ENCODE data around the gene TAPBPL. TPM values are rescaled to one million over a fixed set of nuclear protein-coding genes. Genes with fewer than 3 reads are reported as not detected.
"Not testable (repeated sequence)": the region's sequence is repeated elsewhere in the genome, so short reads cannot be mapped to it uniquely, and the experiment has no call there.

Gene TAPBPL
- total RNA-seq, 2 experiments from 2014 or later: 14.7 to 15.8 TPM

GRCh38 chr12:6478416-6478815, 26.6 kb downstream of the TAPBPL start:
- H3K4me1 ChIP-seq (ENCODE audit: insufficient read depth, low read length): no peaks in the 10 kb centered on the region
- intact Hi-C loops (cut with DNase I, micrococcal nuclease): no loop called here
- H3K36me3 Mint-ChIP-seq (ENCODE audit: low read depth): no peaks in the 10 kb centered on the region
- H3K4me3 Mint-ChIP-seq: no peak overlapping the region
- ChIA-PET CTCF (no interaction called here), POLR2A (no interaction called here)
- TF ChIP-seq CTCF (IDR thresholded peaks at IDR 0.05): no peak
- no peaks in the 10 kb centered on the region for H3K4me1 Mint-ChIP-seq (ENCODE audit: low read depth)
- no peak for ATAC-seq (ENCODE audit: poor library complexity)
- H3K4me3 ChIP-seq (ENCODE audit: low read length): no peak overlapping the region
- no peaks in the 10 kb centered on the region for H3K9me3 ChIP-seq (ENCODE audit: control insufficient read depth in 1 of 2, insufficient read depth in 1 of 2, low read length in 2 of 2)
- no peaks in the 10 kb centered on the region for H3K27me3 Mint-ChIP-seq
- H3K9me3 Mint-ChIP-seq: no peaks in the 10 kb centered on the region
- H3K27ac ChIP-seq (ENCODE audit: low read depth in 1 of 2, low read length in 2 of 2): no peak overlapping the region
- no peak overlapping the region for H3K27ac Mint-ChIP-seq
- H3K27me3 ChIP-seq (ENCODE audit: control insufficient read depth in 1 of 2, insufficient read depth in 2 of 2, low read length in 2 of 2): no peaks in the 10 kb centered on the region
- H3K36me3 ChIP-seq (ENCODE audit: insufficient read depth, low read length): no peaks in the 10 kb centered on the region
- DNase-seq: no peak

GRCh38 chr12:6488240-6488639, 36.4 kb downstream of the TAPBPL start:
- peaks cover 16% of the 10 kb centered on the region for H3K4me1 Mint-ChIP-seq (ENCODE audit: low read depth)
- Histone ChIP-seq H3K27me3 (ENCODE audit: control insufficient read depth in 1 of 2, insufficient read depth in 2 of 2, low read length in 2 of 2) (no peaks in the 10 kb centered on the region), H3K4me1 (ENCODE audit: insufficient read depth, low read length) (peaks cover 10% of the 10 kb centered on the region)

GRCh38 chr12:6489449-6489848, 37.6 kb downstream of the TAPBPL start:
- Histone ChIP-seq H3K27me3 (ENCODE audit: control insufficient read depth in 1 of 2, insufficient read depth in 2 of 2, low read length in 2 of 2) (no peaks in the 10 kb centered on the region), H3K27ac (ENCODE audit: low read depth in 1 of 2, low read length in 2 of 2) (no peak overlapping the region), H3K36me3 (ENCODE audit: insufficient read depth, low read length) (peaks cover 14% of the 10 kb centered on the region), H3K9me3 (ENCODE audit: control insufficient read depth in 1 of 2, insufficient read depth in 1 of 2, low read length in 2 of 2) (no peaks in the 10 kb centered on the region), H3K4me1 (ENCODE audit: insufficient read depth, low read length) (peaks cover 11% of the 10 kb centered on the region), H3K4me3 (ENCODE audit: low read length) (no peak overlapping the region)
- H3K36me3 Mint-ChIP-seq (ENCODE audit: low read depth): peaks cover 28% of the 10 kb centered on the region
- H3K4me1 Mint-ChIP-seq (ENCODE audit: low read depth): peaks cover 23% of the 10 kb centered on the region
- ChIA-PET POLR2A (interaction anchor here (0.5 to 2.3 kb wide), 3 partner anchors 19 to 28 kb away, joined by 3 to 8 read pairs (median 3); partner anchors contain the start of gene VAMP1), CTCF (interaction anchor here (0.6 to 1.1 kb wide), 2 partner anchors 15 to 69 kb away, joined by 3 read pairs; no protein-coding TSS in a partner anchor)
- no peaks in the 10 kb centered on the region for H3K27me3 Mint-ChIP-seq
- H3K4me3 Mint-ChIP-seq: no peak overlapping the region
- no peaks in the 10 kb centered on the region for H3K9me3 Mint-ChIP-seq
- DNase-seq: no peak
- no peak for ATAC-seq (ENCODE audit: poor library complexity)
- intact Hi-C loops (cut with DNase I, micrococcal nuclease): no loop called here
- no peak for TF ChIP-seq CTCF (IDR thresholded peaks at IDR 0.05)
- H3K27ac Mint-ChIP-seq: no peak overlapping the region

More at GRCh38 chr12:6488240-6488639, 36.4 kb downstream of the TAPBPL start:
- ChIA-PET POLR2A (interaction anchor here (0.9 to 1.2 kb wide), 2 partner anchors 18 to 26 kb away, joined by 3 read pairs; partner anchors contain the start of gene VAMP1), CTCF (no interaction called here)
- DNase-seq (no peak), ATAC-seq (ENCODE audit: poor library complexity) (no peak)
- H3K9me3 ChIP-seq (ENCODE audit: control insufficient read depth in 1 of 2, insufficient read depth in 1 of 2, low read length in 2 of 2): no peaks in the 10 kb centered on the region
- no peak for TF ChIP-seq CTCF (IDR thresholded peaks at IDR 0.05)
- H3K4me3 ChIP-seq (ENCODE audit: low read length): no peak overlapping the region
- no peak overlapping the region for H3K27ac Mint-ChIP-seq
- H3K27ac ChIP-seq (ENCODE audit: low read depth in 1 of 2, low read length in 2 of 2): no peak overlapping the region
- peaks cover 14% of the 10 kb centered on the region for H3K36me3 ChIP-seq (ENCODE audit: insufficient read depth, low read length)
- peaks cover 18% of the 10 kb centered on the region for H3K36me3 Mint-ChIP-seq (ENCODE audit: low read depth)
- intact Hi-C loops (cut with DNase I, micrococcal nuclease): no loop called here
- no peaks in the 10 kb centered on the region for H3K27me3 Mint-ChIP-seq
- no peaks in the 10 kb centered on the region for H3K9me3 Mint-ChIP-seq
- no peak overlapping the region for H3K4me3 Mint-ChIP-seq

- H3K27me3 Mint-ChIP-seq; ATAC-seq (ENCODE audit: poor library complexity); H3K27ac Mint-ChIP-seq; H3K4me3 Mint-ChIP-seq; H3K27me3 ChIP-seq (ENCODE audit: control insufficient read depth in 1 of 2, insufficient read depth in 2 of 2, low read length in 2 of 2); H3K27ac ChIP-seq (ENCODE audit: low read depth in 1 of 2, low read length in 2 of 2); H3K9me3 ChIP-seq (ENCODE audit: control insufficient read depth in 1 of 2, insufficient read depth in 1 of 2, low read length in 2 of 2); H3K9me3 Mint-ChIP-seq; H3K4me3 ChIP-seq (ENCODE audit: low read length); DNase-seq: not testable (repeated sequence)
- CTCF ChIA-PET: interaction anchor here (0.8 to 1.1 kb wide), 3 partner anchors 20 to 67 kb away, joined by 3 to 4 read pairs (median 3); partner anchors contain the start of gene VAMP1
- Histone ChIP-seq H3K4me1 (ENCODE audit: insufficient read depth, low read length) (peaks cover 23% of the 10 kb centered on the region), H3K36me3 (ENCODE audit: insufficient read depth, low read length) (peaks cover 14% of the 10 kb centered on the region)
- POLR2A ChIA-PET: interaction anchor here (0.7 to 2.3 kb wide), 3 partner anchors 15 to 29 kb away, joined by 3 to 8 read pairs (median 5); partner anchors contain the start of gene VAMP1
- Mint-ChIP-seq H3K4me1 (ENCODE audit: low read depth) (peaks cover 35% of the 10 kb centered on the region), H3K36me3 (ENCODE audit: low read depth) (peaks cover 29% of the 10 kb centered on the region)
- intact Hi-C loops (cut with DNase I, micrococcal nuclease): loop anchor here in 1 of 2 experiments (5.0 kb wide), 1 partner anchor 172 kb away; the partner anchor contains the start of gene ING4
Observed at GRCh38 chr12:6490673-6491072, 38.8 kb downstream of the TAPBPL start.

All from CD4-positive, alpha-beta T cell (primary cell).